Ishikawa (cell line): ENCODE results near the gene CDHR3.

ENCODE experiments used
- CEBPB ChIP-seq: IDR thresholded peaks from 2 replicates; pipeline ENCODE4 v1.6.1; 2012
- CREB1 ChIP-seq: IDR thresholded peaks from 2 replicates; pipeline ENCODE4 v1.6.1; 2012; ENCODE audit warnings: low read depth
- EGR1 ChIP-seq: IDR thresholded peaks from 2 replicates; pipeline ENCODE4 v1.6.1; 2012
- EP300 ChIP-seq: IDR thresholded peaks from 2 replicates; pipeline ENCODE4 v1.6.1; 2012; ENCODE audit warnings: borderline replicate concordance
- FOXM1 ChIP-seq: IDR thresholded peaks from 2 replicates; pipeline ENCODE4 v1.6.1; 2012; ENCODE audit warnings: low read depth, borderline replicate concordance
- MAX ChIP-seq: IDR thresholded peaks from 2 replicates; pipeline ENCODE4 v1.6.1; 2012
- NFIC ChIP-seq: IDR thresholded peaks from 2 replicates; pipeline ENCODE4 v1.6.1; 2012
- RAD21 ChIP-seq: IDR thresholded peaks from 2 replicates; pipeline ENCODE4 v1.6.1; 2012; ENCODE audit warnings: low read depth
- REST ChIP-seq: IDR thresholded peaks from 2 replicates; pipeline ENCODE4 v1.6.1; 2012; ENCODE audit warnings: low read depth, mild to moderate bottlenecking
- TAF1 ChIP-seq: IDR thresholded peaks from 2 replicates; pipeline ENCODE4 v1.6.1; 2012; ENCODE audit warnings: low read depth, mild to moderate bottlenecking
- TCF12 ChIP-seq: IDR thresholded peaks from 2 replicates; pipeline ENCODE4 v1.6.1; 2012; ENCODE audit warnings: low read depth
- TEAD4 ChIP-seq: IDR thresholded peaks from 2 replicates; pipeline ENCODE4 v1.6.1; 2012
- YY1 ChIP-seq: IDR thresholded peaks from 2 replicates; pipeline ENCODE4 v1.6.1; 2012; ENCODE audit warnings: low read depth
- ZBTB7A ChIP-seq: IDR thresholded peaks from 2 replicates; pipeline ENCODE4 v1.6.1; 2012; ENCODE audit warnings: low read depth
- TF ChIP-seq, protein P1 (sequence below): IDR thresholded peaks from 2 replicates; pipeline ENCODE4 v1.6.1; 2012

The CDHR3 gene

GRCh38 chr7:106047818-106048705, 85.0 kb downstream of the CDHR3 start:
- TF ChIP-seq REST, result no peak
- TF ChIP-seq YY1, result no peak
- no peak for TF ChIP-seq EGR1
- TF ChIP-seq CREB1, result no peak
- no peak for TF ChIP-seq TCF12
- TF ChIP-seq ZBTB7A, result no peak
- TF ChIP-seq, protein P1, sequence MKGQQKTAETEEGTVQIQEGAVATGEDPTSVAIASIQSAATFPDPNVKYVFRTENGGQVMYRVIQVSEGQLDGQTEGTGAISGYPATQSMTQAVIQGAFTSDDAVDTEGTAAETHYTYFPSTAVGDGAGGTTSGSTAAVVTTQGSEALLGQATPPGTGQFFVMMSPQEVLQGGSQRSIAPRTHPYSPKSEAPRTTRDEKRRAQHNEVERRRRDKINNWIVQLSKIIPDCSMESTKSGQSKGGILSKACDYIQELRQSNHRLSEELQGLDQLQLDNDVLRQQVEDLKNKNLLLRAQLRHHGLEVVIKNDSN, result no peak
- TF ChIP-seq TAF1, result no peak
- no peak for TF ChIP-seq FOXM1
- no peak for TF ChIP-seq MAX
- no peak for TF ChIP-seq RAD21
- TF ChIP-seq TEAD4, result no peak
- TF ChIP-seq CEBPB, result no peak
- TF ChIP-seq EP300, result no peak

GRCh38 chr7:106048706-106049020, 85.6 kb downstream of the CDHR3 start:
- TF ChIP-seq TAF1 (no peak), NFIC (no peak), ZBTB7A (no peak)

- TF ChIP-seq EGR1 (no peak), YY1 (no peak), TAF1 (no peak), CEBPB (no peak), CREB1 (no peak), RAD21 (no peak), NFIC (no peak), EP300 (no peak), REST (no peak), ZBTB7A (no peak)
- TF ChIP-seq, protein P1, result no peak
Measured at GRCh38 chr7:106049139-106049752, 86.2 kb downstream of the CDHR3 start.

DNA sequence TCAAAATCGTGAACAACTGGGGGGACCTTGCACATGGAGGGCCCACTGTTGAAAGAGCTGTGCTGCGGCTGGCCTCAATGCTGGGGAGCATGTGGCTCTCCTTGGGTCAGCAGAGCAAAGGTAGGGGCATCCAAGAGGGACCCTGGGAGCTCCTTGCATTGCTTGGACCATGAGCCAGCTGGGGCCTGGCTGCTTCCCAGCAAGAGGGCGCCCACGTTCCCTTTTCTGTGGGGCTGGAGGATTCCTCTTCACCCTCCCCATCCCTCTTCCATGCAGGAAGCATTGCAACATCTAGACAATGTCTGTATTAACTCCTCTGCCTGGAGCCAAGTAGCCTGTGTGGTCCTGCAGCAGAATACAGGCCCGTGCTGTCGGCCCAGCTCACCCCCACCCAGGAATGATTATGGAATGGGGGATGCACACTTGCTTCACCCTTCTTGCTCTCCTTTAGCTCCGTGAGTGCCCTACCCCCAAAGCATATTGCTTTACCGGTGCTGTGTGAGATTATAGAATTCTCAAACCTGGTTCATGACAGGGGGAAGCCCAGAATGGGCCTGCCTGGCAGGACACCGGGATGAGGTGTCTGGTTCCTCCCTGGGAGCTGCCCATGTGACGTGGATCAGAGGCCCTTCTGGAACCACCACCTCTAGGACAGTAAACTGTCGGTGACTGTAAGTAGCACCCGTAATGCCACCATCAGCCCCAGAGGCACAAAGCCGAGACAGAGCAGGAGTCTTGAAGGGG, 87.1 kb downstream of the CDHR3 start:
- no peak for TF ChIP-seq MAX
- no peak for TF ChIP-seq EP300
- TF ChIP-seq, protein P1, result no peak
- TF ChIP-seq RAD21, result peak; percentile 28; the same call in 1 of the 2 replicates

DNA sequence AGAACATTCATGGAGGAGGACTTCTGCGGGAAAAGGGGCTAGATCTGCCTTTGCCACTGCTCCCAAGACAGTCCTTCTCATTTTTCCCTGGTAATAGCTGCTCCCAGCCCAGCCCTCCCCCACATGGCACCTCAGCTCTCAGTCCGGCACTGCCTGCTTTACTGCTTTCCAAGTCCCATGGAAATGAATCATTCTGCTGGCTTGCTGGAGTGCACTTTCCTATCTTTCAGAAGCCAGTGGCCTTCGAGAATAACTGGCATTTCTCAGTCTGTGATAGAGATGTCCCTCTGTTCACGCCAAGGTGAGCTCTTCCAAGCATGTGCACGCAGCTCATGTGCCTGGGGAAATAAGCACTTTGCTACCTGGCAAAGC, 87.7 kb downstream of the CDHR3 start:
- TF ChIP-seq CEBPB (no peak), RAD21 (no peak), TCF12 (no peak), FOXM1 (no peak), REST (no peak), TEAD4 (no peak), NFIC (no peak), EGR1 (no peak), ZBTB7A (no peak), MAX (no peak), CREB1 (no peak)
